B cell (primary cell): ENCODE measurements around the gene MTFR2.

Experiments
- EZH2 ChIP-seq: IDR thresholded peaks from 2 replicates; pipeline ENCODE4 v1.6.1; 2012; ENCODE audit warnings: borderline replicate concordance, low read depth, mild to moderate bottlenecking, moderate library complexity, low read length; ENCODE audit not compliant: insufficient read depth, poor library complexity, severe bottlenecking
- TF ChIP-seq, protein P1 (sequence below): fragments of 200-600 bp; IDR thresholded peaks from one replicate; pipeline ENCODE4 v1.8.0; 2022; ENCODE audit warnings: antibody characterized with exemption, mild to moderate bottlenecking

DNA sequence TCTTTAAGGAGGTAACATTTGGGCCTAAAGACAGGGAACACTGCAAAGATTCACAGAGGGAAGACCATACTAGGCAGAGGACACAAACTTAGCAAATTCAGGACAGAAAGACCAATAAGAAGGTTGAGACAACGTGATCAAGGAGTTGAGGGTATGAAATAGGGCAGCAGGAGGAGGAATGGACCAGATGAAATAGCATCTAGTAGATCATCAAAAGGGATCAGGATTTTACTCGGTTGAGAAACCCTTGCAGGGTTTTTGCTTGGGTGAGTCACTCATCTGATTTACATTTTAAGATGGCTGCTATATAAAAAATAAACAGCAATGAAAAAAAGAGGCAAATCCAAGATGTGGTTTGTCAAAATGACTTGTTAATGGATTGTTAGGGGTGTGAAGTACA lies 34.8 kb upstream of the MTFR2 start:
- TF ChIP-seq, protein P1, sequence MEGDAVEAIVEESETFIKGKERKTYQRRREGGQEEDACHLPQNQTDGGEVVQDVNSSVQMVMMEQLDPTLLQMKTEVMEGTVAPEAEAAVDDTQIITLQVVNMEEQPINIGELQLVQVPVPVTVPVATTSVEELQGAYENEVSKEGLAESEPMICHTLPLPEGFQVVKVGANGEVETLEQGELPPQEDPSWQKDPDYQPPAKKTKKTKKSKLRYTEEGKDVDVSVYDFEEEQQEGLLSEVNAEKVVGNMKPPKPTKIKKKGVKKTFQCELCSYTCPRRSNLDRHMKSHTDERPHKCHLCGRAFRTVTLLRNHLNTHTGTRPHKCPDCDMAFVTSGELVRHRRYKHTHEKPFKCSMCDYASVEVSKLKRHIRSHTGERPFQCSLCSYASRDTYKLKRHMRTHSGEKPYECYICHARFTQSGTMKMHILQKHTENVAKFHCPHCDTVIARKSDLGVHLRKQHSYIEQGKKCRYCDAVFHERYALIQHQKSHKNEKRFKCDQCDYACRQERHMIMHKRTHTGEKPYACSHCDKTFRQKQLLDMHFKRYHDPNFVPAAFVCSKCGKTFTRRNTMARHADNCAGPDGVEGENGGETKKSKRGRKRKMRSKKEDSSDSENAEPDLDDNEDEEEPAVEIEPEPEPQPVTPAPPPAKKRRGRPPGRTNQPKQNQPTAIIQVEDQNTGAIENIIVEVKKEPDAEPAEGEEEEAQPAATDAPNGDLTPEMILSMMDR, result no peak
- no peak for TF ChIP-seq EZH2
